Fibroblast of lung (primary cell): ENCODE measurements around the gene TARS3.

ENCODE experiments used
- EZH2 ChIP-seq: IDR thresholded peaks from 2 replicates; pipeline ENCODE4 v1.5.1; 2012; ENCODE audit warnings: low read length, control low read depth, mild to moderate bottlenecking; ENCODE audit errors: missing control alignments
- TF ChIP-seq, protein P1 (sequence below), 2 donors: IDR thresholded peaks in 1 of 2; conservative IDR thresholded peaks in 1 of 2; 1 replicate in 1 of 2; 2 replicates in 1 of 2; pipeline ENCODE4 v1.5.1; 2011 to 2012; ENCODE audit warnings: low read length in 2 of 2, control low read depth in 1 of 2, inconsistent platforms in 1 of 2, low read depth in 1 of 2, mild to moderate bottlenecking in 1 of 2

DNA sequence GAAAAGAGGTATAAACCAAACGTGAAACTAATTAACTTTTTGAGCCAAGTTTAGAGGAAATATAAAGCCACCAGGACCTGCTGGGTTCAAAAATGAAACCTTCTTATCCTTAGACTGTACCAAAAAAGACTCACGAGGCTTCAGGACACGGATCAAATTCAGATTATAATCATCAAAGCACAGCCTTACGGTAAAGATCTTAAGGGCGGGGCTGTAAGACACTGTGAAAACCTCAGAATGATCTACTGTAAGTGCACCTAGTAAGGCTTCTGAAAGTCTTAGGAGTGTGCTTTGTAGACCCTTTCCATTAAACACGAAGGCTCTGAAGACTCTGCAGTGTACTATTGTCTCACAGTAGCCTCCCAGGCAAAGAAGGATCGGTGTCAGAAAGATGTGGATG is 26.8 kb downstream of the TARS3 start:
- TF ChIP-seq, protein P1, sequence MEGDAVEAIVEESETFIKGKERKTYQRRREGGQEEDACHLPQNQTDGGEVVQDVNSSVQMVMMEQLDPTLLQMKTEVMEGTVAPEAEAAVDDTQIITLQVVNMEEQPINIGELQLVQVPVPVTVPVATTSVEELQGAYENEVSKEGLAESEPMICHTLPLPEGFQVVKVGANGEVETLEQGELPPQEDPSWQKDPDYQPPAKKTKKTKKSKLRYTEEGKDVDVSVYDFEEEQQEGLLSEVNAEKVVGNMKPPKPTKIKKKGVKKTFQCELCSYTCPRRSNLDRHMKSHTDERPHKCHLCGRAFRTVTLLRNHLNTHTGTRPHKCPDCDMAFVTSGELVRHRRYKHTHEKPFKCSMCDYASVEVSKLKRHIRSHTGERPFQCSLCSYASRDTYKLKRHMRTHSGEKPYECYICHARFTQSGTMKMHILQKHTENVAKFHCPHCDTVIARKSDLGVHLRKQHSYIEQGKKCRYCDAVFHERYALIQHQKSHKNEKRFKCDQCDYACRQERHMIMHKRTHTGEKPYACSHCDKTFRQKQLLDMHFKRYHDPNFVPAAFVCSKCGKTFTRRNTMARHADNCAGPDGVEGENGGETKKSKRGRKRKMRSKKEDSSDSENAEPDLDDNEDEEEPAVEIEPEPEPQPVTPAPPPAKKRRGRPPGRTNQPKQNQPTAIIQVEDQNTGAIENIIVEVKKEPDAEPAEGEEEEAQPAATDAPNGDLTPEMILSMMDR (conservative IDR thresholded peaks at IDR 0.05 in 1 of 2, IDR thresholded peaks at IDR 0.05 in 1 of 2; ENCODE audit: low read depth in 1 of 2, low read length in 2 of 2), result no peak
- no peak for TF ChIP-seq EZH2
